HepG2 (cell line): Measurements from ENCODE around the gene ALG3. TPM values are rescaled to one million over a fixed set of nuclear protein-coding genes. Genes with fewer than 3 reads are reported as not detected.

ENCODE experiments used
- CAMTA2 ChIP-seq: sonication (generic); formaldehyde crosslinking; IDR thresholded peaks from 2 replicates; pipeline ENCODE4 v1.4.0; 2020; ENCODE audit warnings: mild to moderate bottlenecking, missing genetic modification reagents, borderline replicate concordance
- CCDC6 ChIP-seq: sonication (generic); formaldehyde crosslinking; IDR thresholded peaks from 2 replicates; pipeline ENCODE4 v1.8.1; 2022; ENCODE audit warnings: mild to moderate bottlenecking, missing genetic modification reagents, moderate library complexity
- HDAC2 ChIP-seq: sonication (generic); formaldehyde crosslinking; IDR thresholded peaks from 2 replicates; pipeline ENCODE4 v1.4.0; 2020; ENCODE audit warnings: missing genetic modification reagents
- HNF1A ChIP-seq, 2 experiments: sonication (generic) in 1 of 2; formaldehyde crosslinking in 1 of 2; IDR thresholded peaks; 2 replicates each; pipeline versions ENCODE4 v1.4.0 to v1.6.1; 2016 to 2020; ENCODE audit warnings: borderline replicate concordance in 1 of 2, low read depth in 1 of 2, mild to moderate bottlenecking in 1 of 2, missing genetic modification reagents in 1 of 2
- HNRNPL ChIP-seq: fragments of 200-400 bp; formaldehyde crosslinking; IDR thresholded peaks from 2 replicates; pipeline ENCODE4 v1.6.1; 2017; ENCODE audit warnings: mild to moderate bottlenecking, low read depth, low read length
- KDM5A ChIP-seq: fragments of 200-600 bp; sonication (generic); IDR thresholded peaks from 2 replicates; pipeline ENCODE4 v1.7.0; 2018; ENCODE audit warnings: antibody characterized with exemption, mild to moderate bottlenecking, low read length, borderline replicate concordance
- KMT2B ChIP-seq: IDR thresholded peaks from 2 replicates; pipeline ENCODE4 v1.6.1; 2016; ENCODE audit warnings: missing genetic modification reagents, missing compliant biosample characterization
- MIER3 ChIP-seq: IDR thresholded peaks from 2 replicates; pipeline ENCODE4 v1.6.1; 2016; ENCODE audit warnings: missing compliant biosample characterization, borderline replicate concordance
- NFE2 ChIP-seq: sonication (generic); formaldehyde crosslinking; IDR thresholded peaks from 2 replicates; pipeline ENCODE4 v1.4.0; 2020; ENCODE audit warnings: missing genetic modification reagents
- NFE2L1 ChIP-seq: sonication (generic); formaldehyde crosslinking; IDR thresholded peaks from 2 replicates; pipeline ENCODE4 v1.4.0; 2020; ENCODE audit warnings: missing genetic modification reagents, mild to moderate bottlenecking, borderline replicate concordance
- NKX3-1 ChIP-seq: sonication (generic); formaldehyde crosslinking; IDR thresholded peaks from 2 replicates; pipeline ENCODE4 v1.5.0; 2020; ENCODE audit warnings: missing genetic modification reagents
- NR2F2 ChIP-seq: IDR thresholded peaks from 2 replicates; pipeline ENCODE4 v1.6.1; 2012; ENCODE audit warnings: low read depth, inconsistent platforms, borderline replicate concordance
- PAF1 ChIP-seq: IDR thresholded peaks from 2 replicates; pipeline ENCODE4 v1.6.1; 2016; ENCODE audit warnings: missing genetic modification reagents, missing compliant biosample characterization
- TP53 ChIP-seq: sonication (generic); formaldehyde crosslinking; conservative IDR thresholded peaks from 2 replicates; pipeline ENCODE4 v1.4.0; 2020; ENCODE audit warnings: missing genetic modification reagents
- ZFP62 ChIP-seq: sonication (generic); formaldehyde crosslinking; IDR thresholded peaks from 2 replicates; pipeline ENCODE4 v1.4.0; 2020; ENCODE audit warnings: missing genetic modification reagents
- ZFYVE20 ChIP-seq: sonication (generic); formaldehyde crosslinking; IDR thresholded peaks from 2 replicates; pipeline ENCODE4 v1.8.0; 2023; ENCODE audit warnings: low read depth, mild to moderate bottlenecking, moderate library complexity, missing genetic modification reagents, borderline replicate concordance
- ZNF143 ChIP-seq: sonication (generic); formaldehyde crosslinking; IDR thresholded peaks from 2 replicates; pipeline ENCODE4 v1.4.0; 2020; ENCODE audit warnings: missing genetic modification reagents
- ZSCAN12 ChIP-seq: sonication (generic); formaldehyde crosslinking; IDR thresholded peaks from 2 replicates; pipeline ENCODE4 v1.9.0; 2021; ENCODE audit warnings: mild to moderate bottlenecking, missing genetic modification reagents
- polyA plus RNA-seq, 8 experiments: library from polyadenylated mRNA; depleted of rRNA in 3 of 8; stranded (reverse) in 7 of 8; unstranded in 1 of 8; fragments of >200 nt; fragmentation: Illumina TruSeq in 4 of 8; extraction: Trizol in 4 of 8; gene quantifications; 2 replicates each; pipeline versions ENCODE4 v1.2.1 to v1.2.3, GENCODE V29; 2011 to 2016; ENCODE audit warnings: low read depth in 4 of 8, missing spikeins in 1 of 8, mixed read lengths in 1 of 8; ENCODE audit not compliant: insufficient read depth in 1 of 8
- total RNA-seq, 5 experiments: library from RNA; depleted of rRNA; stranded (reverse); fragments of >200 nt; fragmentation: Illumina TruSeq; extraction: Trizol; gene quantifications; 2 replicates each; pipeline ENCODE4 v1.2.3, GENCODE V29; 2016; ENCODE audit warnings: low read depth in 1 of 5
- TF ChIP-seq, protein P1 (sequence below), 2 experiments: fragments of 450-650 bp in 1 of 2; sonication (generic) in 1 of 2; formaldehyde crosslinking; IDR thresholded peaks; 2 replicates each; pipeline versions ENCODE4 v1.5.0 to v1.8.0; 2020 to 2022; ENCODE audit warnings: mild to moderate bottlenecking in 1 of 2, missing genetic modification reagents in 1 of 2
- TF ChIP-seq, protein P2 (sequence below): sonication (generic); formaldehyde crosslinking; IDR thresholded peaks from 2 replicates; pipeline ENCODE4 v1.4.0; 2020; ENCODE audit warnings: missing genetic modification reagents

Gene ALG3
- total and polyA plus RNA-seq, 2 of the 13 experiments (the other 11 are each of a cell fraction or from before 2014, with no cell fraction given), result 46.6 to 57.1 TPM

DNA sequence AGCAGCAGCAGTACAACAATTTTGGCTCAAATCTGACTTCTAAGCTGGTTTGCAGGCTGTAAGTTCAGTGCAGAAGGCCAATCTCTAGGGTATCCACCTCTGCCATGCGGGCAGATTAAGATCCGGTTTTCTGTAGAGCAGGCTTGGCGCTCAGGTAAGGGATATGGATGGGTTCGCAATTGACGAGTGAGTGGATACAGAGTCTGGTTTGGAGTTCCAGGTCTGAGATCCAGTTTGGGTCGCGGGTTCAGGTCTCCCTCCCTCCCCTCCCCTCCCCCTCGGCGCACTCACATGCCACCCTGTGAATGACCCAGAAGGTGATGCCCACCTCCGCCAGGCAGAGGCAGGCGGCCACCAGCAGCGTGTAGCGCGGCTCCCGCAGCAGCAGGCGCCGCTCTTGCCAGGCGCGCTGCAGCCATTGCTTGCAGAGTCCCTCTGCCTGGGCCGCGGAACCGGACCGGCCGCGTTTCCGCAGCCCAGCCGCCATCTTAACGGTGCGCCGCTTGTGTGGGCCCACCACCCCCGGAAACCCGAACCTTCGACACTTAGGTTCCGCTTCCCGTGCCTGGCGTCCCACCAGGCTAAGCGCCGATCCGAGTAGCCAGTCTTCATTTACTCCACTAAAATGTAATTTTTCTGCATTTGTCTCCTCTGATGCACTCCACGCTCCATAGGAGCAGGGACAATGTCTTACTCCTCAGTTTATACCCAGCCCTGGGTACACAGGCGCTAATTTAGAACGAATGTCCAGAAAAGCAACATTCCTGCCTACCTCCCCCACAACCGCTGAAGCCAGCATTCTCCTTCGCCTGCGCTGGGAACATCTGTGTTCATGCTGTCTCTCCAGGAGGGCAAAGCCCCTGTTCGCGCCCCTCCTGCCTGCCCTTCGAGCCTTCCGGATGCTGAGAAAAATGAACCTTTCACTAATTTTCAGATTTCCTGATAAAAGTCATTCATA is at the start of gene ALG3 (continued):
- TF ChIP-seq HNF1A (IDR thresholded peaks at IDR 0.05; ENCODE audit: low read depth) (no peak), HNF1A (CRISPR knock-in tag; IDR thresholded peaks at IDR 0.05; ENCODE audit: borderline replicate concordance) (peak; percentile 82), CCDC6 (CRISPR knock-in tag) (no peak; the same call in 1 of the 2 replicates), KMT2B (CRISPR knock-in tag) (peak; percentile 63; the same call in 1 of the 2 replicates), HNRNPL (peak; percentile 82), TP53 (CRISPR knock-in tag) (peak; percentile 80; the same call in 1 of the 2 replicates), NFE2 (CRISPR knock-in tag) (no peak), CAMTA2 (CRISPR knock-in tag) (no peak), PAF1 (CRISPR knock-in tag) (no peak), ZNF143 (peak; percentile 76), NKX3-1 (CRISPR knock-in tag) (peak; percentile 64; the same call in 1 of the 2 replicates), ZFYVE20 (peak; percentile 78; the same call in 1 of the 2 replicates), ZSCAN12 (no peak), MIER3 (peak; percentile 63; the same call in 1 of the 2 replicates), NFE2L1 (CRISPR knock-in tag) (no peak), NR2F2 (no peak; the same call in 1 of the 2 replicates), ZFP62 (CRISPR knock-in tag) (no peak), KDM5A (peak; percentile 91), HDAC2 (CRISPR knock-in tag) (peak; percentile 48)
- TF ChIP-seq, protein P1, sequence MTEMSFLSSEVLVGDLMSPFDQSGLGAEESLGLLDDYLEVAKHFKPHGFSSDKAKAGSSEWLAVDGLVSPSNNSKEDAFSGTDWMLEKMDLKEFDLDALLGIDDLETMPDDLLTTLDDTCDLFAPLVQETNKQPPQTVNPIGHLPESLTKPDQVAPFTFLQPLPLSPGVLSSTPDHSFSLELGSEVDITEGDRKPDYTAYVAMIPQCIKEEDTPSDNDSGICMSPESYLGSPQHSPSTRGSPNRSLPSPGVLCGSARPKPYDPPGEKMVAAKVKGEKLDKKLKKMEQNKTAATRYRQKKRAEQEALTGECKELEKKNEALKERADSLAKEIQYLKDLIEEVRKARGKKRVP (CRISPR knock-in tag; IDR thresholded peaks at IDR 0.05), result peak in 1 of 2 experiments; percentile 20; a peak in 1 of 4 replicates
- TF ChIP-seq, protein P2, sequence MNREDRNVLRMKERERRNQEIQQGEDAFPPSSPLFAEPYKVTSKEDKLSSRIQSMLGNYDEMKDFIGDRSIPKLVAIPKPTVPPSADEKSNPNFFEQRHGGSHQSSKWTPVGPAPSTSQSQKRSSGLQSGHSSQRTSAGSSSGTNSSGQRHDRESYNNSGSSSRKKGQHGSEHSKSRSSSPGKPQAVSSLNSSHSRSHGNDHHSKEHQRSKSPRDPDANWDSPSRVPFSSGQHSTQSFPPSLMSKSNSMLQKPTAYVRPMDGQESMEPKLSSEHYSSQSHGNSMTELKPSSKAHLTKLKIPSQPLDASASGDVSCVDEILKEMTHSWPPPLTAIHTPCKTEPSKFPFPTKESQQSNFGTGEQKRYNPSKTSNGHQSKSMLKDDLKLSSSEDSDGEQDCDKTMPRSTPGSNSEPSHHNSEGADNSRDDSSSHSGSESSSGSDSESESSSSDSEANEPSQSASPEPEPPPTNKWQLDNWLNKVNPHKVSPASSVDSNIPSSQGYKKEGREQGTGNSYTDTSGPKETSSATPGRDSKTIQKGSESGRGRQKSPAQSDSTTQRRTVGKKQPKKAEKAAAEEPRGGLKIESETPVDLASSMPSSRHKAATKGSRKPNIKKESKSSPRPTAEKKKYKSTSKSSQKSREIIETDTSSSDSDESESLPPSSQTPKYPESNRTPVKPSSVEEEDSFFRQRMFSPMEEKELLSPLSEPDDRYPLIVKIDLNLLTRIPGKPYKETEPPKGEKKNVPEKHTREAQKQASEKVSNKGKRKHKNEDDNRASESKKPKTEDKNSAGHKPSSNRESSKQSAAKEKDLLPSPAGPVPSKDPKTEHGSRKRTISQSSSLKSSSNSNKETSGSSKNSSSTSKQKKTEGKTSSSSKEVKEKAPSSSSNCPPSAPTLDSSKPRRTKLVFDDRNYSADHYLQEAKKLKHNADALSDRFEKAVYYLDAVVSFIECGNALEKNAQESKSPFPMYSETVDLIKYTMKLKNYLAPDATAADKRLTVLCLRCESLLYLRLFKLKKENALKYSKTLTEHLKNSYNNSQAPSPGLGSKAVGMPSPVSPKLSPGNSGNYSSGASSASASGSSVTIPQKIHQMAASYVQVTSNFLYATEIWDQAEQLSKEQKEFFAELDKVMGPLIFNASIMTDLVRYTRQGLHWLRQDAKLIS (CRISPR knock-in tag), result no peak
